K562 (cell line): ENCODE data around the gene PIAS3. TPM values are rescaled to one million over a fixed set of nuclear protein-coding genes. Genes with fewer than 3 reads are reported as not detected.

Experiments
- ADNP ChIP-seq: fragments of 200-800 bp; sonication (Bioruptor generic); IDR thresholded peaks from 2 replicates; pipeline ENCODE4 v1.6.1; 2016; ENCODE audit warnings: missing genetic modification characterization, missing compliant biosample characterization
- ARID1B ChIP-seq: fragments of 450-650 bp; IDR thresholded peaks from 2 replicates; pipeline ENCODE4 v1.6.1; 2016; ENCODE audit warnings: antibody characterized with exemption, mild to moderate bottlenecking, inconsistent platforms
- ATF3 ChIP-seq, 2 experiments: fragments of 450-650 bp in 1 of 2; sonication (generic) in 1 of 2; formaldehyde crosslinking in 1 of 2; IDR thresholded peaks in 1 of 2; conservative IDR thresholded peaks in 1 of 2; 2 replicates each; pipeline versions ENCODE4 v1.6.1 to v1.8.1; 2016 to 2023; ENCODE audit warnings: mild to moderate bottlenecking in 2 of 2, moderate library complexity in 2 of 2, inconsistent platforms in 1 of 2, missing genetic modification reagents in 1 of 2
- CEBPB ChIP-seq: fragments of 450-650 bp; IDR thresholded peaks from 2 replicates; pipeline ENCODE4 v1.6.1; 2016; ENCODE audit warnings: missing genetic modification characterization, missing compliant biosample characterization
- CTBP1 ChIP-seq: fragments of 450-650 bp; IDR thresholded peaks from 2 replicates; pipeline ENCODE4 v1.6.1; 2016; ENCODE audit warnings: borderline replicate concordance
- DPF2 ChIP-seq: fragments of 450-650 bp; IDR thresholded peaks from 2 replicates; pipeline ENCODE4 v1.6.1; 2016
- FOS ChIP-seq: IDR thresholded peaks from 3 replicates; pipeline ENCODE4 v1.6.1; 2011; ENCODE audit not compliant: insufficient read length; ENCODE audit errors: extremely low read depth
- FOSL1 ChIP-seq: fragments of 200-800 bp; sonication (Bioruptor generic); conservative IDR thresholded peaks from 2 replicates; pipeline ENCODE4 v1.6.1; 2016; ENCODE audit warnings: missing genetic modification characterization, missing compliant biosample characterization
- JUN ChIP-seq, 2 experiments: sonication (generic) in 1 of 2; formaldehyde crosslinking in 1 of 2; IDR thresholded peaks; 2 replicates each; pipeline versions ENCODE4 v1.6.1 to v1.8.0; 2012 to 2022; ENCODE audit warnings: borderline replicate concordance in 2 of 2, mild to moderate bottlenecking in 2 of 2, improper control_type of control experiment in 1 of 2, low read depth in 1 of 2, low read length in 1 of 2, missing genetic modification reagents in 1 of 2
- KAT8 ChIP-seq: fragments of 450-650 bp; IDR thresholded peaks from 2 replicates; pipeline ENCODE4 v1.6.1; 2016; ENCODE audit warnings: low read depth, mild to moderate bottlenecking
- NFRKB ChIP-seq: fragments of 450-650 bp; IDR thresholded peaks from 2 replicates; pipeline ENCODE4 v1.6.1; 2016; ENCODE audit warnings: low read depth
- SAFB ChIP-seq: fragments of 200-400 bp; formaldehyde crosslinking; IDR thresholded peaks from 2 replicates; pipeline ENCODE4 v1.6.1; 2017; ENCODE audit warnings: low read depth, low read length, borderline replicate concordance
- STAG1 ChIP-seq: sonication (generic); formaldehyde crosslinking; IDR thresholded peaks from 2 replicates; pipeline ENCODE4 v1.5.0; 2020; ENCODE audit warnings: missing genetic modification reagents, borderline replicate concordance
- TEAD4 ChIP-seq, 2 experiments: sonication (generic) in 1 of 2; formaldehyde crosslinking in 1 of 2; IDR thresholded peaks; 2 replicates each; pipeline versions ENCODE4 v1.6.1 to v1.8.0; 2012 to 2022; ENCODE audit warnings: borderline replicate concordance in 1 of 2, inconsistent platforms in 1 of 2, low read length in 1 of 2, mild to moderate bottlenecking in 1 of 2, missing genetic modification reagents in 1 of 2
- ZBTB2 ChIP-seq: fragments of 450-650 bp; IDR thresholded peaks from 2 replicates; pipeline ENCODE4 v1.6.1; 2016; ENCODE audit warnings: antibody characterized with exemption
- ZNF217 ChIP-seq: sonication (generic); formaldehyde crosslinking; IDR thresholded peaks from 2 replicates; pipeline ENCODE4 v1.8.0; 2022; ENCODE audit warnings: mild to moderate bottlenecking, missing genetic modification reagents
- ZNF592 ChIP-seq: fragments of 450-650 bp; IDR thresholded peaks from 2 replicates; pipeline ENCODE4 v1.6.1; 2017; ENCODE audit warnings: antibody characterized with exemption, mild to moderate bottlenecking
- polyA plus RNA-seq, 8 experiments: library from polyadenylated mRNA; depleted of rRNA in 4 of 8; stranded (reverse) in 5 of 8; unstranded in 3 of 8; fragments of >200 nt; fragmentation: Nextera tagmentation in 2 of 8; fragmentation: Illumina TruSeq in 1 of 8; extraction: Ambion mirVana in 2 of 8; extraction: Trizol in 1 of 8; gene quantifications; 2 replicates each; pipeline versions ENCODE4 v1.2.1 to v1.2.3, GENCODE V29; 2011 to 2014; ENCODE audit warnings: inconsistent platforms in 1 of 8, missing spikeins in 1 of 8
- total RNA-seq, 7 experiments: library from RNA; depleted of rRNA in 6 of 7; stranded (reverse); fragments of >200 nt in 6 of 7; fragmentation: Illumina TruSeq in 2 of 7; extraction: Trizol in 2 of 7; gene quantifications; 2 replicates each; pipeline versions ENCODE4 v1.2.1 to v1.2.3, GENCODE V29; 2011 to 2021; ENCODE audit warnings: low replicate concordance in 1 of 7
- TF ChIP-seq, protein P1 (sequence below): fragments of 200-400 bp; formaldehyde crosslinking; IDR thresholded peaks from 2 replicates; pipeline ENCODE4 v1.6.1; 2017; ENCODE audit warnings: mild to moderate bottlenecking, low read depth, low read length, moderate library complexity

The PIAS3 gene
- total and polyA plus RNA-seq, 9 of the 15 experiments (the other 6 are each of a cell fraction or from before 2014, with no cell fraction given) = 1.1 to 25.6 (median 7.9) TPM

- TF ChIP-seq NFRKB (no peak), ZNF217 (CRISPR knock-in tag) (no peak), ZBTB2 (no peak), CEBPB (tag) (no peak), ARID1B (peak; percentile 67), ADNP (tag) (no peak), FOSL1 (tag) (peak; percentile 94), JUN (IDR thresholded peaks at IDR 0.05; ENCODE audit: borderline replicate concordance, low read depth, low read length) (0 out of 2 replicates have a peak, but pooled peaks have one; percentile 58), JUN (CRISPR knock-in tag; IDR thresholded peaks at IDR 0.05; ENCODE audit: borderline replicate concordance) (no peak), TEAD4 (IDR thresholded peaks at IDR 0.05; ENCODE audit: low read length) (0 out of 2 replicates have a peak, but pooled peaks have one; percentile 8), TEAD4 (CRISPR knock-in tag; IDR thresholded peaks at IDR 0.05; ENCODE audit: borderline replicate concordance) (no peak), STAG1 (CRISPR knock-in tag) (no peak), KAT8 (no peak), DPF2 (peak; percentile 71; the same call in 1 of the 2 replicates), FOS (peak; percentile 20), ZNF592 (no peak), ATF3 (IDR thresholded peaks at IDR 0.05) (peak; percentile 70), ATF3 (CRISPR knock-in tag; conservative IDR thresholded peaks at IDR 0.05) (no peak), CTBP1 (peak; percentile 47; the same call in 1 of the 2 replicates), SAFB (no peak)
- TF ChIP-seq, protein P1, sequence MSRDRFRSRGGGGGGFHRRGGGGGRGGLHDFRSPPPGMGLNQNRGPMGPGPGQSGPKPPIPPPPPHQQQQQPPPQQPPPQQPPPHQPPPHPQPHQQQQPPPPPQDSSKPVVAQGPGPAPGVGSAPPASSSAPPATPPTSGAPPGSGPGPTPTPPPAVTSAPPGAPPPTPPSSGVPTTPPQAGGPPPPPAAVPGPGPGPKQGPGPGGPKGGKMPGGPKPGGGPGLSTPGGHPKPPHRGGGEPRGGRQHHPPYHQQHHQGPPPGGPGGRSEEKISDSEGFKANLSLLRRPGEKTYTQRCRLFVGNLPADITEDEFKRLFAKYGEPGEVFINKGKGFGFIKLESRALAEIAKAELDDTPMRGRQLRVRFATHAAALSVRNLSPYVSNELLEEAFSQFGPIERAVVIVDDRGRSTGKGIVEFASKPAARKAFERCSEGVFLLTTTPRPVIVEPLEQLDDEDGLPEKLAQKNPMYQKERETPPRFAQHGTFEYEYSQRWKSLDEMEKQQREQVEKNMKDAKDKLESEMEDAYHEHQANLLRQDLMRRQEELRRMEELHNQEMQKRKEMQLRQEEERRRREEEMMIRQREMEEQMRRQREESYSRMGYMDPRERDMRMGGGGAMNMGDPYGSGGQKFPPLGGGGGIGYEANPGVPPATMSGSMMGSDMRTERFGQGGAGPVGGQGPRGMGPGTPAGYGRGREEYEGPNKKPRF = no peak
Measured at GRCh38 chr1:145877923-145878486, 19.1 kb upstream of the PIAS3 start (continued).
